ENCODE measurements around the gene HRH1. TPM values are rescaled to one million over a fixed set of nuclear protein-coding genes. Genes with fewer than 3 reads are reported as not detected.

HRH1 gene
- total RNA-seq, 1 experiment from 2014 or later = 7.0 TPM

DNA sequence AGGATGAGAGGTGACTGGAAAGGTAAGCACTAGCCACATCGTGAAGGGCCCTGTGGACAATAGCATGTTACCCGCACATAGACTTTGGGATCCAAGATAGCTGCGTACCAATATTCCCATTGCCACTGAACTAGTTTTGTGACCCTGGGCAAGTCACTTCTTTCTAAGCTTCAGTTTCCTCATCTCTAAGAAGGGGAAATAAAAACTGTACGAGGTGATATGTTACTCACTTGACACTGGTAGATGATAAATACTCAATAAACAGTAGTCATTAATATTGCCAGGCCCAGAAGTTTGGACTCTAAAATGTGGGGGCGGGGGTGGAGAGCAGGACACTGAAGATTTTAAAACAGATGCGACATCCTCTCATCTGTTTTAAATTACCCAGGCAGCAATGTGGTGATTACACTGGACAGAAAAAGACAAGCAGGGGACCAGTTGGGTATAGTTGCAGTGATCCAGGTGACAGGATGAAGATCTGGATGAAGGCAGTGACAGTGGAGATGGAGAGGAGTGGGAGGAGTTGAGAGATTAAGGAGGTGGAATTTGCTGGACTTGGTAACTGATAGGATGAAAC, 120.4 kb downstream of the HRH1 start:
- H3K9me3 ChIP-seq (ENCODE audit: control insufficient read depth in 1 of 2, insufficient read depth in 1 of 2, low read depth in 1 of 2, low read length in 2 of 2) = no peaks in the 10 kb centered on the region
- no peak overlapping the region for H3K4me3 ChIP-seq (replicated peaks in 1 of 2; ENCODE audit: low read depth in 1 of 2, low read length in 2 of 2)
- H3K9ac ChIP-seq (ENCODE audit: low read length) = no peak overlapping the region
- peaks cover 3 to 5% of the 10 kb centered on the region in 2 experiments; a peak in 3 of 4 replicates for H3K36me3 ChIP-seq (ENCODE audit: control insufficient read depth in 1 of 2, insufficient read depth in 2 of 2, low read length in 2 of 2)
- H3K27ac ChIP-seq (ENCODE audit: low read depth, low read length) = no peak overlapping the region
- POLR2A ChIA-PET = no interaction called here
- no peaks in the 10 kb centered on the region for H3K27me3 ChIP-seq (ENCODE audit: insufficient read depth, low read length)
- RAD21 ChIA-PET (ENCODE audit: low non-redundant PET in 1 of 2, low total read pairs in 2 of 2, uncharacterized antibody in 2 of 2, unreplicated experiment in 2 of 2) = no interaction called here
- no peaks in the 10 kb centered on the region for H3K9me2 ChIP-seq (ENCODE audit: insufficient read depth)
- CTCF ChIA-PET = no interaction called here
- peaks cover 6 to 25% of the 10 kb centered on the region in 2 experiments for H3K4me1 ChIP-seq (ENCODE audit: control insufficient read depth in 1 of 2, insufficient read depth in 2 of 2, low read length in 2 of 2)
- no peak overlapping the region for H2AFZ ChIP-seq (ENCODE audit: low read depth, low read length, poor library complexity, severe bottlenecking)
- intact Hi-C loops (cut with micrococcal nuclease) = no loop called here
- H3K79me2 ChIP-seq (ENCODE audit: insufficient read depth, low read length) = peaks cover 51% of the 10 kb centered on the region
- TF ChIP-seq, protein P1, sequence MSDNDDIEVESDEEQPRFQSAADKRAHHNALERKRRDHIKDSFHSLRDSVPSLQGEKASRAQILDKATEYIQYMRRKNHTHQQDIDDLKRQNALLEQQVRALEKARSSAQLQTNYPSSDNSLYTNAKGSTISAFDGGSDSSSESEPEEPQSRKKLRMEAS (IDR thresholded peaks at IDR 0.05) = no peak
- TF ChIP-seq JUND (IDR thresholded peaks at IDR 0.05) = no peak
- TF ChIP-seq ZNF274 (IDR thresholded peaks at IDR 0.05; ENCODE audit: low read depth, low read length) = no peak
- no peak for TF ChIP-seq EZH2 (IDR thresholded peaks at IDR 0.05)
- no peak for TF ChIP-seq ZFX (IDR thresholded peaks at IDR 0.05)
- no peak for TF ChIP-seq EGR1 (IDR thresholded peaks at IDR 0.05; ENCODE audit: low read depth)
- no TSS peak for BruUV-seq (replicated peaks)
- DNase-seq (ENCODE audit: low read depth, low spot score) (no peak), ATAC-seq (no peak)
- H3K4me2 ChIP-seq (ENCODE audit: low read length) = no peak overlapping the region
- H4K20me1 ChIP-seq (ENCODE audit: insufficient read depth) = no peaks in the 10 kb centered on the region

DNA sequence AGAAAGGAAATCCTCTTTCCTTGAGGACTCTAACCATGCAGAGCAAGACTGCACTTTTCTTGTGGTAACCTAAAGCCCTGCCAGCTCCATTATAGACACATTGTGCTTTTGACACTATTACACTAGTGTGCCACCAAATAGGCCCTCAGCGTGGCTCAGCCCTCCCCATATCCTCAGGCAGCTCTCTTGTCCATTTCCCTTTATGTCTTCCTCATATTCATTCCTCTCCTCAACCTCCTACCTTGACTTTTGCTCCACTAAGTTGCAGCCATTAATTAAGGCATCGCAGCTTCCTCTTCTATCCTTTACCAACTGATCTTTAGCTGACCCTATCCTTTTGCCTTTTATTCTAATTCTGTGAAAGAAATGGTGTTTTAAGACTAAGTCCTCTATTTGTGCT, 121.6 kb downstream of the HRH1 start:
- peaks cover 62% of the 10 kb centered on the region for H3K79me2 ChIP-seq (ENCODE audit: insufficient read depth, low read length)
- H3K4me3 ChIP-seq (replicated peaks in 1 of 2; ENCODE audit: low read depth in 1 of 2, low read length in 2 of 2) = no peak overlapping the region
- ATAC-seq (no peak), DNase-seq (ENCODE audit: low read depth, low spot score) (no peak)
- H3K4me2 ChIP-seq (ENCODE audit: low read length) = no peak overlapping the region
- intact Hi-C loops (cut with micrococcal nuclease) = no loop called here
- POLR2A ChIA-PET = no interaction called here
- H3K9me3 ChIP-seq (ENCODE audit: control insufficient read depth in 1 of 2, insufficient read depth in 1 of 2, low read depth in 1 of 2, low read length in 2 of 2) = no peaks in the 10 kb centered on the region
- no peaks in the 10 kb centered on the region for H3K27me3 ChIP-seq (ENCODE audit: insufficient read depth, low read length)
- no peak overlapping the region for H3K27ac ChIP-seq (ENCODE audit: low read depth, low read length)
- peaks cover 3 to 5% of the 10 kb centered on the region in 2 experiments; a peak in 3 of 4 replicates for H3K36me3 ChIP-seq (ENCODE audit: control insufficient read depth in 1 of 2, insufficient read depth in 2 of 2, low read length in 2 of 2)
- peaks cover 6 to 25% of the 10 kb centered on the region in 2 experiments for H3K4me1 ChIP-seq (ENCODE audit: control insufficient read depth in 1 of 2, insufficient read depth in 2 of 2, low read length in 2 of 2)
- no peaks in the 10 kb centered on the region for H4K20me1 ChIP-seq (ENCODE audit: insufficient read depth)
- no peaks in the 10 kb centered on the region for H3K9me2 ChIP-seq (ENCODE audit: insufficient read depth)
- TF ChIP-seq EZH2 (IDR thresholded peaks at IDR 0.05) = no peak
- no peak for TF ChIP-seq SIN3A (IDR thresholded peaks at IDR 0.05; ENCODE audit: low read depth)
- TF ChIP-seq POLR2AphosphoS5 (IDR thresholded peaks at IDR 0.05; ENCODE audit: low read depth, low read length) = no peak
- TF ChIP-seq, protein P1 (IDR thresholded peaks at IDR 0.05) = no peak
- TF ChIP-seq CEBPB (IDR thresholded peaks at IDR 0.05; ENCODE audit: low read depth) = no peak
- TF ChIP-seq SP1 (IDR thresholded peaks at IDR 0.05; ENCODE audit: low read depth) = no peak
- no peak for TF ChIP-seq SRF (IDR thresholded peaks at IDR 0.05; ENCODE audit: low read depth)
- no peak for TF ChIP-seq FOSL1 (IDR thresholded peaks at IDR 0.05; ENCODE audit: low read depth)
- no peak for TF ChIP-seq CBX3 (IDR thresholded peaks at IDR 0.05; ENCODE audit: low read depth)
- TF ChIP-seq EZH2phosphoT487 (IDR thresholded peaks at IDR 0.05; ENCODE audit: borderline replicate concordance) = no peak
- TF ChIP-seq YY1 (IDR thresholded peaks at IDR 0.05; ENCODE audit: extremely low read depth, insufficient replicate concordance, low read depth, low read length) = no peak
- RAD21 ChIA-PET (ENCODE audit: low non-redundant PET in 1 of 2, low total read pairs in 2 of 2, uncharacterized antibody in 2 of 2, unreplicated experiment in 2 of 2) = no interaction called here
- no peak overlapping the region for H3K9ac ChIP-seq (ENCODE audit: low read length)
- H2AFZ ChIP-seq (ENCODE audit: low read depth, low read length, poor library complexity, severe bottlenecking) = no peak overlapping the region
- BruUV-seq (replicated peaks) = no TSS peak
- CTCF ChIA-PET = no interaction called here

All from HCT116 (cell line).